Body of pancreas (tissue), 4 donors: ENCODE data around the gene WARS2.

Source experiments
- CTCF ChIP-seq, 7 experiments: fragments of 450-650 bp in 4 of 7; fragments of 200-600 bp in 3 of 7; sonication (generic) in 3 of 7; IDR thresholded peaks; one replicate each; pipeline ENCODE4 v1.5.1; 2016 to 2019; ENCODE audit warnings: antibody characterized with exemption in 7 of 7
- POLR2A ChIP-seq, 3 donors: fragments of 450-650 bp; IDR thresholded peaks; one replicate each; pipeline ENCODE4 v1.6.1; 2016; ENCODE audit warnings: antibody characterized with exemption in 3 of 3, mild to moderate bottlenecking in 2 of 3

GRCh38 chr1:119071321-119071720, 69.1 kb downstream of the WARS2 start:
- TF ChIP-seq POLR2A (IDR thresholded peaks at IDR 0.05) (no peak), CTCF (IDR thresholded peaks at IDR 0.05) (no peak)
